Transverse colon (tissue), 3 donors: ENCODE measurements around the gene DMAC1.

ENCODE experiments used
- CTCF ChIP-seq, 5 experiments: fragments of 200-600 bp in 3 of 5; fragments of 450-650 bp in 2 of 5; sonication (generic) in 3 of 5; IDR thresholded peaks; 1 replicate in 2 of 5; 2 replicates in 3 of 5; pipeline ENCODE4 v1.5.1; 2016 to 2017; ENCODE audit warnings: antibody characterized with exemption in 5 of 5, inconsistent platforms in 3 of 5, mild to moderate bottlenecking in 2 of 5, moderate library complexity in 1 of 5
- EP300 ChIP-seq: sonication (generic); formaldehyde crosslinking; IDR thresholded peaks from one replicate; pipeline ENCODE4 v1.6.1; 2017; ENCODE audit warnings: antibody characterized with exemption, low read depth
- POLR2A ChIP-seq: fragments of 450-650 bp; IDR thresholded peaks from one replicate; pipeline ENCODE4 v1.6.1; 2016; ENCODE audit warnings: antibody characterized with exemption, mild to moderate bottlenecking, moderate library complexity

GRCh38 chr9:7752481-7752880 lies 47.1 kb downstream of the DMAC1 start:
- no peak for TF ChIP-seq CTCF (IDR thresholded peaks at IDR 0.05)
- no peak for TF ChIP-seq POLR2A
- TF ChIP-seq EP300, result no peak
